ENCODE measurements around the gene ENDOD1.

ENDOD1 gene

GRCh38 chr11:95091663-95092180 is 2.1 kb downstream of the ENDOD1 start:
- no peak overlapping the region for H3K4me3 ChIP-seq (ENCODE audit: extremely low read depth, insufficient read depth, low read length, poor library complexity, severe bottlenecking)
- H3K9me3 ChIP-seq (ENCODE audit: control insufficient read depth, low read length), result no peaks in the 10 kb centered on the region
- H3K27ac ChIP-seq (ENCODE audit: low read depth, low read length, severe bottlenecking), result no peak overlapping the region
- H3K4me1 ChIP-seq (ENCODE audit: control insufficient read depth, insufficient read depth, low read length, poor library complexity, severe bottlenecking), result peaks cover 31% of the 10 kb centered on the region
- H3K36me3 ChIP-seq (ENCODE audit: control insufficient read depth, insufficient read depth, low read length), result peaks cover 10% of the 10 kb centered on the region

GRCh38 chr11:95092549-95093324 is 3.1 kb downstream of the ENDOD1 start:
- Histone ChIP-seq H3K4me3 (ENCODE audit: extremely low read depth, insufficient read depth, low read length, poor library complexity, severe bottlenecking) (no peak overlapping the region), H3K4me1 (ENCODE audit: control insufficient read depth, insufficient read depth, low read length, poor library complexity, severe bottlenecking) (peaks cover 31% of the 10 kb centered on the region), H3K9me3 (ENCODE audit: control insufficient read depth, low read length) (no peaks in the 10 kb centered on the region), H3K36me3 (ENCODE audit: control insufficient read depth, insufficient read depth, low read length) (peaks cover 10% of the 10 kb centered on the region), H3K27ac (ENCODE audit: low read depth, low read length, severe bottlenecking) (peak overlapping the region; percentile 41)
- WGBS, 2 experiments (ENCODE audit: insufficient coverage in 2 of 2), result 50 to 67% methylated on average over 2 to 3 of the region's 5 CpGs

GRCh38 chr11:95093548-95093947 is 3.9 kb downstream of the ENDOD1 start:
- Histone ChIP-seq H3K9me3 (ENCODE audit: control insufficient read depth, low read length) (no peaks in the 10 kb centered on the region), H3K4me1 (ENCODE audit: control insufficient read depth, insufficient read depth, low read length, poor library complexity, severe bottlenecking) (peaks cover 31% of the 10 kb centered on the region), H3K36me3 (ENCODE audit: control insufficient read depth, insufficient read depth, low read length) (peaks cover 15% of the 10 kb centered on the region), H3K4me3 (ENCODE audit: extremely low read depth, insufficient read depth, low read length, poor library complexity, severe bottlenecking) (no peak overlapping the region), H3K27ac (ENCODE audit: low read depth, low read length, severe bottlenecking) (no peak overlapping the region)
- WGBS, 2 experiments (ENCODE audit: insufficient coverage in 2 of 2), result 90 to 100% methylated on average over 1 of the region's 3 CpGs

GRCh38 chr11:95095858-95096587 is 6.4 kb downstream of the ENDOD1 start:
- WGBS, 2 experiments (ENCODE audit: insufficient coverage in 2 of 2), result 90 to 92% methylated on average over 1 to 2 of the region's 4 CpGs
- Histone ChIP-seq H3K4me3 (ENCODE audit: extremely low read depth, insufficient read depth, low read length, poor library complexity, severe bottlenecking) (no peak overlapping the region), H3K9me3 (ENCODE audit: control insufficient read depth, low read length) (no peaks in the 10 kb centered on the region), H3K4me1 (ENCODE audit: control insufficient read depth, insufficient read depth, low read length, poor library complexity, severe bottlenecking) (peaks cover 25% of the 10 kb centered on the region), H3K27ac (ENCODE audit: low read depth, low read length, severe bottlenecking) (no peak overlapping the region), H3K36me3 (ENCODE audit: control insufficient read depth, insufficient read depth, low read length) (peaks cover 18% of the 10 kb centered on the region)

- H3K27ac ChIP-seq (ENCODE audit: low read depth, low read length, severe bottlenecking), result no peak overlapping the region
- no peaks in the 10 kb centered on the region for H3K9me3 ChIP-seq (ENCODE audit: control insufficient read depth, low read length)
- H3K4me3 ChIP-seq (ENCODE audit: extremely low read depth, insufficient read depth, low read length, poor library complexity, severe bottlenecking), result no peak overlapping the region
- 62 to 71% methylated on average over 3 of the region's 3 CpGs for WGBS, 2 experiments (ENCODE audit: insufficient coverage in 2 of 2)
- H3K36me3 ChIP-seq (ENCODE audit: control insufficient read depth, insufficient read depth, low read length), result peaks cover 18% of the 10 kb centered on the region
- peaks cover 19% of the 10 kb centered on the region for H3K4me1 ChIP-seq (ENCODE audit: control insufficient read depth, insufficient read depth, low read length, poor library complexity, severe bottlenecking)
These were observed 7.6 kb downstream of the ENDOD1 start for GRCh38 chr11:95097209-95097608.

GRCh38 chr11:95098826-95099225 is 9.2 kb downstream of the ENDOD1 start:
- Histone ChIP-seq H3K27ac (ENCODE audit: low read depth, low read length, severe bottlenecking) (no peak overlapping the region), H3K4me1 (ENCODE audit: control insufficient read depth, insufficient read depth, low read length, poor library complexity, severe bottlenecking) (peaks cover 3% of the 10 kb centered on the region), H3K4me3 (ENCODE audit: extremely low read depth, insufficient read depth, low read length, poor library complexity, severe bottlenecking) (no peak overlapping the region), H3K36me3 (ENCODE audit: control insufficient read depth, insufficient read depth, low read length) (peaks cover 14% of the 10 kb centered on the region), H3K9me3 (ENCODE audit: control insufficient read depth, low read length) (no peaks in the 10 kb centered on the region)
- WGBS, 2 experiments (ENCODE audit: insufficient coverage in 2 of 2), result 80 to 100% methylated on average over 1 to 2 of the region's 3 CpGs

GRCh38 chr11:95100191-95100648 is 10.6 kb downstream of the ENDOD1 start:
- no peaks in the 10 kb centered on the region for H3K9me3 ChIP-seq (ENCODE audit: control insufficient read depth, low read length)
- H3K27ac ChIP-seq (ENCODE audit: low read depth, low read length, severe bottlenecking), result no peak overlapping the region
- 75 to 90% methylated on average over 1 of the region's 4 CpGs for WGBS, 2 experiments (ENCODE audit: insufficient coverage in 2 of 2)
- H3K4me3 ChIP-seq (ENCODE audit: extremely low read depth, insufficient read depth, low read length, poor library complexity, severe bottlenecking), result no peak overlapping the region
- peaks cover 8% of the 10 kb centered on the region for H3K36me3 ChIP-seq (ENCODE audit: control insufficient read depth, insufficient read depth, low read length)
- H3K4me1 ChIP-seq (ENCODE audit: control insufficient read depth, insufficient read depth, low read length, poor library complexity, severe bottlenecking), result peaks cover 2% of the 10 kb centered on the region

- Histone ChIP-seq H3K4me3 (ENCODE audit: extremely low read depth, insufficient read depth, low read length, poor library complexity, severe bottlenecking) (no peak overlapping the region), H3K36me3 (ENCODE audit: control insufficient read depth, insufficient read depth, low read length) (peaks cover 8% of the 10 kb centered on the region), H3K4me1 (ENCODE audit: control insufficient read depth, insufficient read depth, low read length, poor library complexity, severe bottlenecking) (peaks cover 2% of the 10 kb centered on the region), H3K9me3 (ENCODE audit: control insufficient read depth, low read length) (no peaks in the 10 kb centered on the region), H3K27ac (ENCODE audit: low read depth, low read length, severe bottlenecking) (no peak overlapping the region)
- WGBS, 2 experiments (ENCODE audit: insufficient coverage in 2 of 2), result 100% methylated on average over 1 to 3 of the region's 6 CpGs
These were observed 11.3 kb downstream of the ENDOD1 start for GRCh38 chr11:95100856-95101507.

- Histone ChIP-seq H3K27ac (ENCODE audit: low read depth, low read length, severe bottlenecking) (no peak overlapping the region), H3K36me3 (ENCODE audit: control insufficient read depth, insufficient read depth, low read length) (peaks cover 8% of the 10 kb centered on the region), H3K9me3 (ENCODE audit: control insufficient read depth, low read length) (no peaks in the 10 kb centered on the region), H3K4me1 (ENCODE audit: control insufficient read depth, insufficient read depth, low read length, poor library complexity, severe bottlenecking) (peaks cover under 1% of the 10 kb centered on the region), H3K4me3 (ENCODE audit: extremely low read depth, insufficient read depth, low read length, poor library complexity, severe bottlenecking) (no peak overlapping the region)
- 80 to 100% methylated on average over 1 of the region's 1 CpG for WGBS, 2 experiments (ENCODE audit: insufficient coverage in 2 of 2)
These were observed 12.3 kb downstream of the ENDOD1 start for GRCh38 chr11:95101935-95102334.

GRCh38 chr11:95102733-95103132 is 13.1 kb downstream of the ENDOD1 start:
- H3K9me3 ChIP-seq (ENCODE audit: control insufficient read depth, low read length), result no peaks in the 10 kb centered on the region
- H3K4me1 ChIP-seq (ENCODE audit: control insufficient read depth, insufficient read depth, low read length, poor library complexity, severe bottlenecking), result peaks cover 8% of the 10 kb centered on the region
- no peak overlapping the region for H3K27ac ChIP-seq (ENCODE audit: low read depth, low read length, severe bottlenecking)
- 85 to 96% methylated on average over 2 of the region's 2 CpGs for WGBS, 2 experiments (ENCODE audit: insufficient coverage in 2 of 2)
- no peak overlapping the region for H3K4me3 ChIP-seq (ENCODE audit: extremely low read depth, insufficient read depth, low read length, poor library complexity, severe bottlenecking)
- H3K36me3 ChIP-seq (ENCODE audit: control insufficient read depth, insufficient read depth, low read length), result peaks cover 8% of the 10 kb centered on the region

Measured in mesodermal cell (in vitro differentiated cells).